DMS114 treated with DMSO at 0.1 percent for 48 hours (cell line): Measurements from ENCODE around the gene LRRC58.
A peak's percentile ranks its signal among the peaks of the same experiment; 100 is the strongest.
"Not testable (repeated sequence)": the region's sequence is repeated elsewhere in the genome, so short reads cannot be mapped to it uniquely, and the experiment has no call there.

Experiments
- DNase-seq: peaks from one replicate; lab custom pipeline; 2025; ENCODE audit not compliant: unreplicated experiment; lab: John Stamatoyannopoulos, UW

Gene LRRC58

DNA sequence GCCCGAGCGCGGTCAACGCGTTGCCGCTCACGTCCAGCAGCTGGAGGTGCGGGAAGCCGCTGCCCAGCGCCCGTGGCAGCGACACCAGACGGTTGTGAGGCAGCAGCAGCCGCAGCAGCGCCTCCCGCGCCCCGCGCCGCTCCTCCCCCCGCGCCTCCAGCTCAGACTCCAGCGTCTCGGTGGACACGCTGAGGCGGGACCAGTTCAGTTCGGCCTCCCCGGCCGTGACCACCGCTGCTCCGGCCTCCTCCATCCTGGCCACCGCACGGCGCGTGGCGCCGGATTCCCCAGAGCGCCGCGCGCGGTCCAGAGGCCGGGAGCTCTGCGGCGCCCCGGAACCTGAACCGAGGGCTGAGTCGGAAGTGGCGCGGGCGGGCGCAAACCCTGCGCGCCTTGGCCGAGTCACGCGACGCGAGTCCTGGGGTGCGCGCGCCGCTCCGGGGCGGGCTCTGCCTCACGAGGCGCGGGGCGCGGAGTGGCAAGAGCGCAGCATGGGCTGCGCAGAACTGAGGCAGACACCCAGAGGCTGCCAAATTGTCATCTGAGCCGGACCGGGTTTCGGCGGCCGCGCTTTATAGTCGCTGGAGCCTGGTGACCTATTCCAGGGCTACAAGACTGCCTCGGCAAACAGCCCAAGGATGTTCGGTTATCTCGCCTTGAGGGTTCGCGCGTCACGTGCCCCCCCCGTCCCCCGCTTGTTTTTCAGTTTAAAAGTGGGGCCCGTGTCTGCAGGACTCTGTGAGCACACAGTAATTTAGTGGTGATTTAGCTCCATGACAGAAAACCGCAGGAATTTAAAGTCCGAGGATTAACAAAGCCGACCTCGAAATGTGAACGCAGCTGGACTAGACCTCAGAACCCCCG, at the start of gene LRRC58:
Gene LRRC58 (minus strand): TSS at position 364 of the 864 bp plus-strand sequence. CDS start 111 bp downstream, at position 253.
- peak; percentile 79 for DNase-seq

DNA sequence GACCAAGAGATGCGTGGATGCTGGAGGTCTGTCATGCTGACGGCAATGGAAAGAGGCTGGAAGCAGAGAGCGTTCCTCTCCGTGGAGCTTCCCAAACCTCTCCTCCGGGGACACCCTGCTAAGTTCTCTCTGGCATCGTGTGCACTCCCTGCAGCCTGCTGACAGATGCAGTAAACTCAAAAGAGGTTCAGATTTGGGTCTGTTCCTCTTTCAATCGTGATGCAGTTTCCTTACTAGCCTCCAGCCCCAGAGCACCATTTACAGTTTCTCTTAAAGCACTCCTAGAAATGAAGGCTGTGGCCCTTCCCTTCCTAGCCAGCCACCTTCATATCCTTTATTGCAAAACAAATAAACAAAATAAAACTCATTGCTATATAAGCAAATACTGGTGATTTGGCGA, 47.3 kb upstream of the LRRC58 start:
- no peak for DNase-seq

DNA sequence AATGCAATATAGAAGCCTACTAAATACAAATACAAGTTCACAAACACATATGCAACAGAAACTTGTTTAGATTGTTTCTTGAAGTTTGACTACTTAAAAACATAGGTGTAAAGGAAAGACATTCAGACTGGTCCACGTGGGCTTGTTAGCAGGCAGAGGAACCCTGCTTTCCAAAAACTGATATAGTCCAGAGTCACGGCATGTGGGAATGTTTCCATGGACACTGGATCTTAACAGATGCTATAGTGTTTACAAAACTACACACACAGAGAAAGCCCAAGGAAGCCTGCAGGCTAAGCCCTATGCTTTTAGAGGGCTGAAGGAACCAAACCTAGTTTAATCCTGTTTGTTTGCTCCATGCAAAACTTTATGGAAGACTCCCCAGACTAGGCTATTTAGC, 45.2 kb upstream of the LRRC58 start:
- no peak for DNase-seq

DNA sequence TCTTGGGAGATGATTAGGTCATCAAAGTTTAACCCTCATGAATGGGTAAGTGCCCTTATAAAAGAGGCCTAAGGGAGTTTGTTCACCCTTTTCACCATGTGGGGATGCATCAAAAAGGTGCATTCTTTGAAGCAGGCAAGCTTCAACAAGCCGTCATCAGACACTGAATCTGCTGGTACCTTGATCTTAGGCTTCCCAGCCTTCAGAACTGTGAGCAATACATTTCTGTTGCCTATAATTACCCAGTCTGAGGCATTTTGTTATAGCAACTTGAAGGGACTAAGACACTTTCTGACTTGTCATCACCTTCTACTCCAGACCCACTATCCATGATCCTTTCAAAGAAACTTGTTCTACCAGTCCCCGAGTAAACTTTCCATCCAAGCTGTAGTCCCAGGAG, 44.6 kb upstream of the LRRC58 start:
- no peak for DNase-seq

DNA sequence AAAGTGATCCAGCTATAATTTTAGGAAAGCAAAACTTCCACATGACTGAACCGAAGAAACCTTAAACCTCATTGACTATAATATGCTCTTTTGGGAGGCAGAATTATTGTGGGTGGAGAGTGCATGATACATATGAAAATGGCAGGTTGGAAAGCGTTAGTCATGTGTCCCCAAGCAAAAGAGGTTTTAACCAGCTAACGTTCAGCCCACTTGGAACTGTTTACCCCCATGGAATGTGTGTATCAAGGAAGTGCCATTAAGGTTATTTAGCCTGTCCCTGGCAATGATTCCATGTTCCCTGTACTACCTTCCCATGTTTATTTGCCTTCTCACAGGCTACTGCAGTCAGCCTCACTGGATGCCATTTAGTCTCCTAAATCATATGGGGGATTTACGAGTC, 44.1 kb upstream of the LRRC58 start:
- DNase-seq = no peak

DNA sequence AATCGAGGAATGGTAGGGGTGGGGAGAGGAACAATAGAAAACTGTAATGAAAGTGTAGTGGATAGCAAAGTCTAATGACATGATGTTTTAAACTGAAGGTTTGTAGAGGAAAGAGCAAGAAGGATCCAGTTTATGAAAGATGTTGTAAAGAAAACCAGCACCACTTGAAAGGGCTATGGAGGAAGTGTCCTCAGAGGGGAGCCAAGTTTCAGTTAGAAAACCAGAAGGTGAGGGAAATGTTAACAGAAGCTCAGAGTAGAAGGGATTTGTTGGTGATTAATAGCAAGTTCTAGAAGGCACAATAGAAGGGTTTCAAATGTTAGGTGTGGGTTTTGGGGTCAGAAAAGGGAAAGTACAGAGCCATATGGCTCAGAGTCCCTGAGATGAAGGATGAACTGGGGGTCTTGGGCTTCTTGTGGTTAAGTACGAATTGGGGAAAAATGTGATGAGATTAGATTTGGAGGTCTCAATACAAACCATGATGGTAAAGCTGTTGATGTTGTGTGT, 33.8 kb upstream of the LRRC58 start:
- no peak for DNase-seq

DNA sequence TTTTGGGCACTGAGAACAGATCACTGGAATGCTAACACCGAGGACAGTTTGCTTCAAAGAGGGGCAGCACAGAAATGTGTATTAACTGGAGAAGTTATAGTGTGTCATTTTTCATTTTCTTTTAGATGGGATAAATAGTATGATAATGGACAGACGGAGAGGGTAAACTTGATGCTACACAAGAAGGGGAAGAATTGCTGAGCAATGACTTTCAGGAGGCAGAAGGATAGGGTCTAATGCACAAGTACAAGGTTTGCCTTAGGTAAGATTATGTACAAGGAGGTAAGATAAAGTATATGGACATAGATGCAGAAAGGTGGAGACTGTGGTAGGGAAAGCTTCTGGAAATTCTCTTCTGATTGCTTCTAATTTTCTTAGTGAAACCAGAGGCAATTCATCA, 32.3 kb upstream of the LRRC58 start:
- DNase-seq = no peak

DNA sequence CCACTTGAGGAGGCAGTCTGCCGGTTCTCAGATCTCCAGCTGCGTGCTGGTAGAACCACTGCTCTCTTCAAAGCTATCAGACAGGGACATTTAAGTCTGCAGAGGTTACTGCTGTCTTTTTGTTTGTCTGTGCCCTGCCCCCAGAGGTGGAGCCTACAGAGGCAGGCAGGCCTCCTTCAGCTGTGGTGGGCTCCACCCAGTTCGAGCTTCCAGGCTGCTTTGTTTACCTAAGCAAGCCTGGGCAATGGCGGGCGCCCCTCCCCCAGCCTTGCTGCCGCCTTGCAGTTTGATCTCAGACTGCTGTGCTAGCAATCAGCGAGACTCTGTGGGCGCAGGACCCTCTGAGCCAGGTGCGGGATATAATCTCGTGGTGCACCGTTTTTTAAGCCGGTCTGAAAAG, 28.8 kb upstream of the LRRC58 start:
- not testable (repeated sequence) for DNase-seq

DNA sequence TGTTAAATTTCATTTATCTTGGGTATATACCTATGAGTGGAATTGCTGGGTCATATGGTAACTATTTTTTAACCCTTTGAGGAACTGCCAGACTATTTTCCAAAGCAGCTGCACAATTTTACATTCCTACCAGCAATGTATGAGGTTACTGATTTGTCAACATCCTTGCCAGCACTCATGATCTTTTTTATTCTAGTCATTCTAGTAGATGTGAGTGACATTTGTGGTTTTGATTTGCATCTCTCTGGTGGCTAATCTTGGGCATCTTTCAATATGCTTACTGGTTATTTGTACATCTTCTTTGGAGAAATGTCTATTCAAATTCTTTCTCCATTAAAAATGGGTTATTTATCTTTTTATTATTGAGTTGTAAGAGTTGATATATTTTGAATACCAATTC, 21.3 kb upstream of the LRRC58 start:
- no peak for DNase-seq

DNA sequence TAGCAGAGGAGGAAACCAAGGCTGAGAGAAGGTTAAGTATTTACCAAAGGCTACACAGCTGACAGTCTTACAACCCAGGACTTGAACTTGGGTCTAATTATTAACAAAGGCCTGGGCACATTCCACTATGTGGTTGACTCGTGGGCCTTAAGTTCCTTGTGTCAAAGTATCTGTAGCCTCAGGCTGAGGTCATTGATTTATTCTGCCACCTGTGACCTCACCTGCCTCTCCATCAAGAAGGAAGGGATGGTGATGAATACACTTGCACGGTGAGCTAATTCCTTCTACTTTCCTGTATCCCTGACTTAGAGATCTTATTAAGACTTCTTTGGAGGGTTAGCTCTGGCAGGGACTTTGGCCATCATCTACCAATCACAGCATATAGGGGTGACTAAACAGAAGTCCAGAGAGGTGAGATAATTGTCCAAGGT, 19.9 kb upstream of the LRRC58 start:
- no peak for DNase-seq

DNA sequence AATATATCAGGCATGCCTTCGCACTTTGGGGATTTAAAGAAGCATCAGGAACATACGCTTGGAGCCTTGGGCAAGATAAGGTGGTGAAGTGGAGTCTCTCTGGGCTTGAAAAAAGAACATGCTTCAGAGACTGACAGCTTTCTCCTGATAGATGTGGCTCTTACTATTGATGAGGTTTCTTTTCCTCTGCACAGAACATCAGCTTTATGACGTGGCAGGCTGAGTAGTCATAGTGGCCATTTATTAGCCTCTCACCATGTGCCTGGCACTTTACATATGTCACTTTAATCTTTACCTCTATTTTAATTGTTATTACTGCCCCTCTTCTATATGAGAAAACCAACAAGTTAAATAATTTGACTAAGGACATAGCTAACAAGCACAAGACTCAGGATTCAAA, 19.0 kb upstream of the LRRC58 start:
- no peak for DNase-seq

DNA sequence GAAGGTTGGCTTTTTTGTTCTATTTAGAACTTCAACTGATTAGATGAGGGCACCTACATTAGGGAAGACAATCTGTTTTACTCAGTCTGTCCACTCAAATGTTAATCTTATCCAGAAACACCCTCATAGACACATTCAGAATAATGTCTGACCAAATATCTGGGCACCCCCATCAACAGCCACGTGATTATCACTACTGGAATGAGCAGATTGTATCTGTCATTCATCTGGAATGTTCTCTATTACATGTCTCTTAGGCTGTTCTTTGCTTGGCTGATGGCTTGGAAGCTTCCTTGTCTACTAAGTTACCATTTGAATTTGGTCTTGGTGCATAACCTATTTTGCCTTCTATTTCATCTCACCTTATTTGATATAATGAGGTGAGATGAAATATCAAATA, 15.7 kb upstream of the LRRC58 start:
- no peak for DNase-seq

DNA sequence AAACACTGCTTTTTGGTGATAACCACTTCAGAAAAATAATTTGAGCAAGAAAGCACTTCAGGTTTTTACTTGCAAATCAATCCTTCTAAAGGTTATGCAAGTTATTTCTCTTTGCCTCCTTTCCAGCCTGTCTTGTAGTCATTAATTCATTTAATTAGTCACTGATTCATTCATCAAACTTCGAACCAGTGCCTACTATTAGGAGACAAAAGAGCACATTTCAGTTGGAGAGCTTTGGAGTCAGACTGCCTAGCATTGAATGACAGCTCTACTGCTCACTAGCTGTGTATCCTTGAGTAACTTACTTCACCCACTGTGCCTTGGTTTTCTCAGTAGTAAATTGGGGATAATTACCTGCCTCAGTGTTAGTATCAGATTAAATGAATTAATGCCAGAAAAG, 14.9 kb upstream of the LRRC58 start:
- no peak for DNase-seq

DNA sequence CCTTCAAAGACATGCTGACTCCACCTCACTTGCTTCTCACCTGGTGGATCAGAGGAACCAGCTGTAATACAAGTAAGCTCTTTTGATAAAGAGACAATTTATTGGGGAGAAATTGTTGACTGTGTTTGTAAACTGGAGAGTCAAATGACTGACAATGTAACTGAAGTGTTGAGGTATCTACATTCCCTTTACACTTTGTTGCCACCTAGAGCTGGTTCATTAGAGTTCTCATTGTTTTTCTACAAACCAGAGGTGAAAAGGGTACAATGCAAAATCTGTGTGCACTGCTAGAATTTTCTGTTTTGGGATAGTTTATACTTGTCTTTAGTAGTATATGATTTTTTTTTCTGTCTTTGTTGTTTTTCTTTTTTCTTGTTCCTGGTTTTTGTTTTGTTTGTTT, 8.7 kb upstream of the LRRC58 start:
- DNase-seq = no peak

DNA sequence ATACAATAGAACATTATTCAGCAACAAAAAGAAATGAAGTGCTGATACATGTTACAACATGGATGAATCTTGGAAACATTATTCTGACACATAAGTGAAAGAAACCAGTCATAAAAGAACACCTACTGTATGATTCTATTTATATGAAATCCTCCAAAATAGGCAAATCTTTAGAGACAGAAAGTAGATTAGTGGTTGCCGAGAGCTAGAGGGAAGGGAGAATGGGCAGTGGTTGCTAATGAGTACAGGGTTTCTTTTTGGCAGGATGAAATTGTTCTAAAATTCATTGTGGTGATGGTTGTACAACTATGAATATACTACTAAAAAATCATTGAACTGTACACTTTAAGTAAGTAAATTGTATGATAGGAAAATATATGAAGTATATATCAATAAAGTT, 6.3 kb upstream of the LRRC58 start:
- DNase-seq = no peak

DNA sequence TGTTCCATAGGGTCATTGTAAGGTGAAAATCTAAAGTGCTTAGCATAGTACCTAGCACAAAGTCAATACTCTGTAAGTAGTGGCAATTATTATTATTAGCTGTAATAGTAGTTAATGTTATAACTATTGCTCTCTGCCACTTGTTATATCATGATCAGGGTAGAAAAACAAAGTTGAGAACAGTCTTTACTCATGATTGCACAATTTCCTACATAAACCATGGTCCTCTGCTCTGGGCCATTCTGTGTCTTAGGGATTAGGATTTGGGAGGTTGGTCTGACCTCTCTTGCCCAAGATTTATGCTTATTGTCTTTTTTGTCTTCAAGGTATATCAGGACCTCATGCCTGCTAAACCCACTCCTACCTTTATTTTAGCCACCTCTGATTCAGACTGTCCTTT, 4.3 kb upstream of the LRRC58 start:
- no peak for DNase-seq

DNA sequence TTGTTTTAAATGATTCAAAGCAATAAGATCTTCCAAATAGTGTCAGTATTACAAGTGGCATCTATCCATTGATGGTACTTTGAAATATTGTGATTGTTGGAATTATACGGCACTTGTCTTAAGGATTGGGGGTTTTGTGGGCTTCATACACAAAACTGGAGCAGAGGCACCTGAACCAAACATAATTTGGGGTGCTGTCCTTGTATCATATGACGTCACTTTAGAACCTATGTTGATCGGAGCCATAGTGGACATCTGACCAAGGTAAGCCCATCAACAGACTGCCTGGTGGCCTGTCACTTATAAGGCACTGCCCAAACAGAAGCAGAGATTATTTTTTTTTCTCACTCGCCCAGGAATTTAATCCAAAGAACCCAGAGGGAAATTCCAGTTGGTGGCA, 2.9 kb upstream of the LRRC58 start:
- DNase-seq = no peak

DNA sequence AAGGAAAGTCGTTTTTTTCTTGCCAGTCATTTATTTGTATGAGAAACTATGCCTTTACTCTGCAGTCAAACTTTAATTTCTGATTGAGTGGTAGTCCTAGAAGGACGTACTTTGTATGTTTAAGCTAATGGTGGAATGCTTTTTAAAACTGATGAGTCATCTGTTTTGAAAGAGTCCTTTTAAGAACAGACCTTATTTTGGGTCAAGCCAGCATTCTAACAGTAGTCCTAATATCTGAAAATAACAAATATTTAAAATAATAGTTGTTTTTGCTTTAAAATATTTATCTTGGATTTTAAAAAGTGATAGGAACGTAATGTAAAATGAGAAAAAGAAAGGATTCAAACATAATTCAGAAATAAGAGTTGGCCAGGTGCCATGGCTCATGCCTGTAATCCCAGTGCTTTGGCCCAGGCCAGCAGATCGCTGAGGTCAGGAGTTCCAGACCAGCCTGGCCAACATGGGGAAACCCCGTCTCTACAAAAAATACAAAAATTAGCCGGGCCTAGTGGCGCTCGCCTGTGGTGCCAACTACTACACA, 1.3 kb upstream of the LRRC58 start:
- DNase-seq = no peak

DNA sequence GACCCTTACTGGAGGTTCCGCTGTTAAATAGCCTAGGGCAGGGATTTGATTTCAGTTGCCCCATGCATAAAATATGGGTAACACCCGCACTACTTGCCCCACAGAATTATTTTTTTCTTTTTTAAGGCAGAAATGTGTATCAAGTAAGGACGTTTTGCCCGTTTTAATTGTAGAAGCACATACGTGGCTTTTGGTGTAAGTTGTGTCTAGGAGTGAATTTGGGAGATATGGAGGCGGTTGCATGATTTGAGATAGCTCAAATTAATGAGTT, 636 bp upstream of the LRRC58 start:
- no peak for DNase-seq

DNA sequence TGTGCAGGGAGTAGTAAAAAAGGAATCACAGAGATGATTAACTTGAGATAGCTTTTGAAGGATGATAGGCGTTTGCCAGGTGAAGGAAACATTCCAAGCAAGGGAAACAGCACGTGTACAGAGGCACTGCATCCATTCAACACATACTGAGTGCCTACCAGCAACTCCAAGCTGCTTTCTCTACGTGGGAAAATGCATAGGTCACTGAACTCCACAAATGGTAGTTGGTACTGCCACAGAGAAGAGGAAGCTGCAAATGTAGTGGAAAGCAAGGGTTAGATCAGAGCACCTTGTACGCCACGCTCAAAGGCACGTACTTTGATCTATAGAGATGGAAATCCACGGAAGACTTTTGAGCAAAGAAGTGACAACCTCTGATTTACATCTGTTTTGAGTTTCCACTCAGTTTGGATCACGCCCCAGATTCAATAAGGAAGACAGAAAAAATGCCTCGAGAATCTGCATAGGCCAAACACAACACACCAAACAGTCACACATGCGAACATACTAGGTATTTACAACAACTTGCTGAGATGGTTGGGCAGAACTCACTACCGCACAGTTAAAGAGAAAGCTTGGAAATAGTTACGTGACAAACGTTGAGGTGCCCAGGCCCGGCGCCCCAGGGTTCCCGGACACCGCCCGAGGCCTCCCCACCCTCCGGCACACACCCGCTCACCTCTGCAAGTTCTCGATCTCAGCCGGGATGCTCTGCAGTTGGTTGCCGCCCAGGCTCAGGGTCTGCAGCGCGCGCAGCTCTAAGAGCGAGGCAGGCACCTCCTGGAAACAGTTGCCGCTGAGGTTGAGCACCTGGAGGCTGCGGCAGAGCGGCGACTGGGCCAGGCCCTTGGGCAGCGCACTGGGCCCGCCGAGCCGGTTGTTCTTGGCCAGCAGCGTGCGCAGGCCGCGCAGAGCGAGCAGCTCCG, 826 bp downstream of the LRRC58 start:
- no peak for DNase-seq

DNA sequence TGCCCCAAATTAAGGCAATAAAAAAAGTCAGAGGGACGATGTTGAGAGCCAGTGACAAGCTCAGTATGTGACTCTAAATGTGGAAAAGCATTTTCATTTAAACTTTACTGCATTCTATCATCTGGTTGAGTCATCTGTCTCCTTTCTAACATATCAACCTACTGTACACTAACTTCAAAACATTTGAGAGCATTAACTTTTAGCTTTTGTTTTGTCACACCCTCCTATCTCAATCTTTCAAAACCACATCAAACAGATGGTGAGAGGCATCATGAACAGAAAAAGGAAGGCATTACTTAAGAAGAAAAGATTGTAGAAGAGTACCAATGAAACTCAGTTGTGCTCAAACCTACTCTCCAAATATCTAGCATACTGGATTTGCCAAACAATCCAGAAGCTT, 4.8 kb downstream of the LRRC58 start:
- no peak for DNase-seq
